ENCODE results near the gene GRIK4.

DNA sequence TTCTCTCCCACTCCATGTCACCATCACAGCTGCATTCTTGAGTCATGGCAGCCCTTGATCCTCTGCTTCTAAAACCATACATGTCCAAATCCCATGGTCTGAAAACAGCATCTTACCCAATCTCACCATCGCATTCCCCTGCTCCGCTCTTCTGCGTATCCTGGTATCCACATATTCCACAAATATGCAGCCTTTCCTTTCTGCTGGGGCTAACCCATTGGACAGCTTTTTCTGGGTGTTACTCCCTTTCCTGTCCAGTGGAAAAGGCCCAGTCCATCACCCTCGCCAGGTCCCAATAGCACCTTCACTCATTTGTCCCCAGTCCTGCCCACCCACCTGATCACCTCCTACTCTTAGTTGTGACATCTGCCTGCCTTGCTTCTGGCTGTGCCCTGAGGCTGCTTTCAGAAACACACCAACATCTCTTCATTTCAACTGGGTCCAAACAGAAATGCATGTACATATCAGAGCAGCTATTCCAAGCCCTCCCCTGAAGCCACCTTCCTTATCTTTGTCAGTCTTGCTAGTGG, 274.7 kb downstream of the GRIK4 start:
- TF ChIP-seq, protein P1, sequence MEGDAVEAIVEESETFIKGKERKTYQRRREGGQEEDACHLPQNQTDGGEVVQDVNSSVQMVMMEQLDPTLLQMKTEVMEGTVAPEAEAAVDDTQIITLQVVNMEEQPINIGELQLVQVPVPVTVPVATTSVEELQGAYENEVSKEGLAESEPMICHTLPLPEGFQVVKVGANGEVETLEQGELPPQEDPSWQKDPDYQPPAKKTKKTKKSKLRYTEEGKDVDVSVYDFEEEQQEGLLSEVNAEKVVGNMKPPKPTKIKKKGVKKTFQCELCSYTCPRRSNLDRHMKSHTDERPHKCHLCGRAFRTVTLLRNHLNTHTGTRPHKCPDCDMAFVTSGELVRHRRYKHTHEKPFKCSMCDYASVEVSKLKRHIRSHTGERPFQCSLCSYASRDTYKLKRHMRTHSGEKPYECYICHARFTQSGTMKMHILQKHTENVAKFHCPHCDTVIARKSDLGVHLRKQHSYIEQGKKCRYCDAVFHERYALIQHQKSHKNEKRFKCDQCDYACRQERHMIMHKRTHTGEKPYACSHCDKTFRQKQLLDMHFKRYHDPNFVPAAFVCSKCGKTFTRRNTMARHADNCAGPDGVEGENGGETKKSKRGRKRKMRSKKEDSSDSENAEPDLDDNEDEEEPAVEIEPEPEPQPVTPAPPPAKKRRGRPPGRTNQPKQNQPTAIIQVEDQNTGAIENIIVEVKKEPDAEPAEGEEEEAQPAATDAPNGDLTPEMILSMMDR (IDR thresholded peaks at IDR 0.05): no peak
- TF ChIP-seq EZH2 (IDR thresholded peaks at IDR 0.05; ENCODE audit: borderline replicate concordance, insufficient read depth, low read depth, low read length, poor library complexity, severe bottlenecking): no peak
